IPS DF 19.7 (cell line): ENCODE measurements around the gene SRPK3.

Experiments used
- DNase-seq: peaks from one replicate; pipeline ENCODE4 v3.0.0-alpha.2; 2013; ENCODE audit warnings: low read depth, low spot score

Gene SRPK3

GRCh38 chrX:153770601-153771414 lies 10.0 kb upstream of the SRPK3 start:
- DNase-seq: no peak

DNA sequence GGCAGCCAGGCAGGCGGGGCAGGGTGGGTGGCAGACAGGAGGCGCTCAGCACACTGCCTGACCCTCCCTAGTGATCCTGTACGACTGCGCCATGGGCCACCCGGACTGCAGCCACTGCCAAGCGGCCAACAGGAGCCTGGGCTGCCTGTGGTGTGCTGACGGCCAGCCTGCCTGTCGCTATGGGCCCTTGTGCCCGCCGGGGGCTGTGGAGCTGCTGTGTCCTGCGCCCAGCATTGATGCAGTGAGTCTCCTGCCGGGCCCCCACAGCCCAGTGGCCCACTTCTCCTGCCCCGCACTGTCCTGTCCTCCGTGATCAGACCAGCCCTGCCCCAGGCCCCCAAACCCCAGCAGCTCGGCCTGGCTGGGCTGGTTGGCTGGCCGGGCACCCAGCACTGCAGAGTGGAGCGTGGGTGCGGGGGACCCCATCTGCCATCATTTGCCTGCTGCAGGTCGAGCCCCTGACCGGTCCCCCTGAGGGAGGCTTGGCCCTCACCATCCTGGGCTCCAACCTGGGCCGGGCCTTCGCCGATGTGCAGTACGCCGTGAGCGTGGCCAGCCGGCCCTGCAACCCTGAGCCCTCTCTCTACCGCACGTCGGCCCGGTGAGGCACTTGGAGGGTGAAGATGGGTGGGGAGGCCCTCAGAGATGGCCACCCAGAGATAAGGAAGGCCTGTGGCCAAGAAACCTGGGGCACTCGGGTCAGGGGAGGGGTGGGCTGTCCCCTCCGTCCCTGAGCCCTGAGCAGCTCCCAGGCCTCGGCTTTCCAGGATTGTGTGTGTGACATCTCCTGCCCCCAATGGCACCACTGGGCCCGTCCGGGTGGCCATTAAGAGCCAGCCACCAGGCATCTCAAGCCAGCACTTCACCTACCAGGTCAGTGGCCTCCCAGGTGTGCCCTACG lies 9.2 kb upstream of the SRPK3 start:
- no peak for DNase-seq

GRCh38 chrX:153772316-153773217 lies 8.3 kb upstream of the SRPK3 start:
- no peak for DNase-seq

GRCh38 chrX:153773218-153773611 lies 7.6 kb upstream of the SRPK3 start:
- DNase-seq: no peak

- DNase-seq: no peak
These were observed 6.9 kb upstream of the SRPK3 start for GRCh38 chrX:153773741-153774575.

- no peak for DNase-seq
These were observed 6.1 kb upstream of the SRPK3 start for GRCh38 chrX:153774576-153775292.

DNA sequence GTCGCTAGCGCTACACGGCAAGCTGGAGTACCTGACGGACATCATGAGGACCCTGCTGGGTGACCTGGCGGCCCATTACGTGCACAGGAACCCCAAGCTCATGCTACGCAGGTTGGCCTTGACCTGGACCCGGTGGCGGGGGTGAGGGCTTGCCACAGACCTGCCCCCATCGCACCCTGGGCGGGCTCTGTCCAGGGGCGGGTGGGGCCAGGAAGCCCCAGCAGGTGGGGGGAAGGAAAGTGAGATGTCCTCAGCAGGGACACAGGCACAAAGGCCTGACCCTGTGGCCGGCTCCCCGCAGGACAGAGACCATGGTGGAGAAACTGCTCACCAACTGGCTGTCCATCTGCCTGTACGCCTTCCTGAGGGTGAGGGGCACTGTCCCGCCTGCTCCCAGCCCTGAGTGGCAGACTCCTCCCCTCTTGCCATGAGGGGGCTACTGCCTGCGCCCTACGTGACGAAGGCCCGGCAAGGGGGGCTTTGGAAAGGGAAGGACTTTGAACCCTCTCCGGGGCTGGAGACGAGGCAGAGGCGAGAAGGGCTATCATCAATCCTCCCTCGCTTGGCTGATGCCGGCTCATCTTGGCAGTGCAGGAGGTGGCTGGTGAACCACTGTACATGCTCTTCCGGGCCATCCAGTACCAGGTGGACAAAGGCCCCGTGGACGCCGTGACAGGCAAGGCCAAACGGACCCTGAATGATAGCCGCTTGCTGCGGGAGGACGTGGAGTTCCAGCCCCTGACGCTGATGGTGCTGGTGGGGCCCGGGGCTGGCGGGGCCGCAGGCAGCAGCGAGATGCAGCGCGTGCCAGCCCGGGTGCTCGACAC lies 5.3 kb upstream of the SRPK3 start:
- no peak for DNase-seq

DNA sequence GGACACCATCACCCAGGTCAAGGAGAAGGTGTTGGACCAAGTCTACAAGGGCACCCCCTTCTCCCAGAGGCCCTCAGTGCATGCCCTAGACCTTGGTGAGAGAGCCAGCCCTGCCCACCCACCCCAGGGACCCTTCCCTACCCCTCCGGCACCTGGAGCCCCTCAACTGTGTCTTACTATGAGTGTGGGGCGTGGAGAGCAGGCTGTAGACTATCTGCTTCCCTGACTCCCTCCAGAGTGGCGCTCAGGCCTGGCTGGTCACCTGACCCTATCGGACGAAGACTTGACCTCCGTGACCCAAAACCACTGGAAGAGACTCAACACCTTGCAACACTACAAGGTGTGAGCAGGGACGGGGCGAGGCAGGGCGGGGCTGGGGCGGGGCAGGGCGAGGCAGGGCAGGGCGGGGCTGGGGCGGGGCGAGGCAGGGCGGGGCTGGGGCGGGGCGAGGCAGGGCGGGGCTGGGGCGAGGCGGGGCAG lies 4.7 kb upstream of the SRPK3 start:
- DNase-seq: no peak

DNA sequence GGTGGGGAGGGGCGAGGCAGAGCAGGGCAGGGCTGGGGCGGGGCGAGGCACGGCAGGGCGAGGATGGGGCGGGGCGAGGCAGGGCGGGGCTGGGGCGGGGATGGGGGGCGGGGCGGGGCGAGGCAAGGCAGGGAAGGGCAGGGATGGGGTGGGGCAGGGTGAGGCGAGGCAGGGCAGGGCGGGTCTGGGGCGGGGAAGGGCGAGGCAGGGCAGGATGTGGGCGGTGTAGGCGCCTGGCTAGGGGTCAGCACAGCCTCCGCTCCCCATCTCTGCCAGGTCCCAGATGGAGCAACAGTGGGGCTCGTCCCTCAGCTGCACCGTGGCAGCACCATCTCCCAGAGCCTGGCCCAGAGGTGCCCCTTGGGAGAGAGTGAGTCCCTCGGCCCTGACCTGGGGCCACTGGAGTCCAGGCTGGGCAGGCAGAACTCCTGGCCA lies 4.2 kb upstream of the SRPK3 start:
- no peak for DNase-seq

- DNase-seq: no peak
These were observed 3.4 kb upstream of the SRPK3 start for GRCh38 chrX:153777261-153778090.

DNA sequence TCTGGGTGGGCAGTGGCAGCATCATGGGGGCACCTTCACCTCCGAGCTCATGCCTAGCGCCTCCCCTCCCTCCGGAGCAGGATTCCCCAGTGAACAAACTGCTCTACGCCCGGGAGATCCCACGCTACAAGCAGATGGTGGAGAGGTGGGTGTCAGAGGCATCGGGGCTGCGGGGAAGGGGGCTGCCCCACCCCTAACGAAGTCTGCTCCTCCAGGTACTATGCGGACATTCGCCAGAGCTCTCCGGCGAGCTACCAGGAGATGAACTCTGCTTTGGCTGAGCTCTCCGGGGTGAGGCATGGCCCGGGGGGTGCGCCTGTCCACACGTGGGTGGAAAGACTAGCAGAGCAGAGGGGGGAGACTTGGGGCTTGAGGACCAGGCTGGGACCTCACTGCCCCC lies 2.7 kb upstream of the SRPK3 start:
- no peak for DNase-seq

DNA sequence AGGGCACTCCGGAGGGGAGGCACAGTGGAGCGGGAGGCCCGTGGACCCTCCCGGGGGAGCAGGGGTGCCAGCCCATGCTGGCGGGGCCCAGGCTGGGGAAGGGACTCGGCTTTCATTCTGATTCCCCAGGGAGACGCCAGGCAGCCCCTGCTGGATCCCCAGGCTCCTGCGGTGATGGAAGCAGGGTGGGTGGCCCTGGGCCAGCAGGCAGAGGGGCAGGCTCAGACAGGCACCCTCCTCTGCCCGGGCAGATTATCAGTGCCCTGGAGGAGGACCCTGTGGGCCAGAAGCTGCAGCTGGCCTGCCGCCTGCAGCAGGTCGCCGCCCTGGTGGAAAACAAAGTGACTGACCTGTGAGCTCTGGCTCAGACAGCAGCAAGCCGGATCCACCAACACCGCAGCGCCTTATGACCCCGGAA lies 2.1 kb upstream of the SRPK3 start:
- no peak for DNase-seq

DNA sequence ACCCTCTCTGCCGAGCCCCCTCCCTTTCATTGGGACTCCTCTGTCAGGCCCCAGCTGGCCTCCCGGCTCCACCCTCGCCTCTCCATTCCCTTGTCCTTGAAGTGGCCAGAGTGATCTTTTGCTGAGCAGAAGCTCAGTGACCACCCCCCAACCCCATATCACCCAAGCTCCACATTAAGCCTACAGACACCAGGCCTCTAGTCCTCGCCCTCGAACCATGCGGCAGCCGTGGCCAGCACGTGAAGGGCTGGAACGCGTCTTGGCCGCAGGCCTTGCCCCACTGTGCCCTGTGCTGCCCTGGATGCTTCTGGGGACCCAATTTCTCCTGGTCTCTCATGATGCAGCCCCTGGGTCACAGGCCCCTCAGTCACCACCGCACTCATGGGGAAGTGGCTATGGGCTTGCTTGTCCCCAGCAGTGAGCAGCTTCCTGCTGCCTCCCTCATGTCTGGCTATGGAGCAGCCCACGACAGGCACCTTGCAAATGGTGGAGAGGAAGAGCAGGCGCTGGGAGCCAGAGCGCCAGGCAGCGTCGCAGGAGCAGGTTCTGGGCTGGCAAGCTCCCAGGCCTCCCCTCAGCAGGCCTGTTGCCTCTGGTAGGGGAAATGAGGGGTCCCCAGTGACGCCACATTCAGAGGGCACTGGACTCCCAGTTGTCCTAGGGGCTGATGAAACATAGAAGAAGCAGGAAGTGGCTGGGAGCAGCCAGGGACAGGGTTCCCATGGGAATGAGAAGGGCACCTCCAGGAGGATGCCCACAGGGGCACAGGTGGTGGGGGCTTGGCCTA lies 757 bp upstream of the SRPK3 start:
- DNase-seq: no peak

- DNase-seq: no peak
These were observed 697 bp downstream of the SRPK3 start for GRCh38 chrX:153781428-153782047.

DNA sequence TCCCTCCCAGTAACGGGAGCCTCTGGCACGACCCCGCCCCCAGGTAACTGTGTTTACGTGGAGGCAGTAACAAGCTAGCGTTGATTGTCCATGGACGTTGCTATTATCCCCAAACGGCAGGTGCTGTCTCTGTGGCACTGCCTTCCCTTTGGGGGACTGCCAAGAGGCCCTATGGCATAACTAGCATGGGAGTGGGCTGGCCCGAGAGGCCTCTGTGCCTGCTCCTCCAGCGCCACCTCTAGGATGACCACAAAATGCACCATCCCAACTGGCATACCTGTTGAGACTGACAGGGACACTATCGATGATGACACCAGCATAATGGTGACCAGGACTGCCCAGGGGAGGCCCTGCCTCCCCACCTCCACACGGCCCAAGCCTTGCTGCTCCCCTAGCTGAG lies 1.5 kb downstream of the SRPK3 start:
- no peak for DNase-seq

DNA sequence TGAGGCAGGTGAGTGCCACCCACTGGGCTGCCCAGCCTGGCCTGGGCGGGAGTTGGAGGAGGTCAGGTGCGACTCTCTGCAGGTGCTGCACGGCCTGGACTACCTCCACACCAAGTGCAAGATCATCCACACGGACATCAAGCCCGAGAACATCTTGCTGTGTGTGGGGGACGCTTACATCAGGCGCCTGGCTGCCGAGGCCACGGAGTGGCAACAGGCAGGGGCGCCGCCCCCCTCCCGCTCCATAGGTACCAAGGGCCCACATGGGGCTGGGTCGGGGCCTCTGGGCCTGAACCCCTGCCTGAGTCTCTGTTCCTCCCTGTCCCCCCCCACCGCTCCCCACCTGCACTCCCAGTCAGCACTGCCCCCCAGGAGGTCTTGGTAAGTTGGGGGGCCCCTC lies 2.0 kb downstream of the SRPK3 start:
- no peak for DNase-seq
